Muscle layer of duodenum (tissue), 2 donors: ENCODE data around the gene RASGRP2.

ENCODE experiments used
- H3K27ac ChIP-seq: one replicate; pipeline ENCODE4 v1.7.0; 2013; ENCODE audit warnings: mild to moderate bottlenecking, low read length
- H3K27me3 ChIP-seq: one replicate; pipeline ENCODE4 v1.7.0; 2013; ENCODE audit warnings: low read depth, mild to moderate bottlenecking, control low read depth, low read length
- H3K36me3 ChIP-seq, 2 donors: one replicate each; pipeline ENCODE4 v1.7.0; 2013; ENCODE audit warnings: low read length in 2 of 2, control low read depth in 1 of 2, mild to moderate bottlenecking in 1 of 2; ENCODE audit not compliant: insufficient read depth in 2 of 2, control insufficient read depth in 1 of 2
- H3K4me1 ChIP-seq, 2 donors: one replicate each; pipeline ENCODE4 v1.7.0; 2013; ENCODE audit warnings: low read length in 2 of 2, mild to moderate bottlenecking in 2 of 2, control low read depth in 1 of 2, moderate library complexity in 1 of 2; ENCODE audit not compliant: insufficient read depth in 2 of 2, control insufficient read depth in 1 of 2
- H3K4me3 ChIP-seq, 2 donors: one replicate each; pipeline ENCODE4 v1.7.0; 2013; ENCODE audit warnings: low read length in 2 of 2, low read depth in 1 of 2, mild to moderate bottlenecking in 1 of 2
- H3K9me3 ChIP-seq, 2 donors: one replicate each; pipeline ENCODE4 v1.7.0; 2013; ENCODE audit warnings: low read length in 2 of 2, control low read depth in 1 of 2, mild to moderate bottlenecking in 1 of 2; ENCODE audit not compliant: control insufficient read depth in 1 of 2
- donor health status: healthy.

The RASGRP2 gene

DNA sequence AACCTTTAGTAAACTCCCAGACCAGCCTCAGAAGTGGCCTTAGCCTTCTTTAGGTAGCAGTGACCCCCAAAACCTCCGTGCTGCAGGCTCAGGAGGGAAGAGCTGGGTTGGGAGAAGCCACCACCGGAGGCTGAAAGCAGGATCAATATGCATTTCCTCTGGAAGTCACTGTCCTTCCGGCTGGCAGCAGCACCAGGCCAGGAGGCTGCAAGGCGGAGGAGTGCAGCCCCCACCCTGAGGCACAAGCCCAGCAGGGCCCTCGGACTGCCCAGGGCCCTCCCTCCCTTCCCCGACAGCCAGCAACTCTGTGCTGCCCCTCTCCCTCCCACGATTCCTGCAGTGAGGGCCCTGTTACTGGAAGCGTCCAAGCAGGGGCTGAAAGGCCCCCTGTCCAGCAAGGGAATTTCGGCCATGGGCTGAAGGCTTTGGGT, 17.7 kb downstream of the RASGRP2 start:
- H3K4me1 ChIP-seq: peaks cover 0 to 7% of the 10 kb centered on the region in 2 donors

DNA sequence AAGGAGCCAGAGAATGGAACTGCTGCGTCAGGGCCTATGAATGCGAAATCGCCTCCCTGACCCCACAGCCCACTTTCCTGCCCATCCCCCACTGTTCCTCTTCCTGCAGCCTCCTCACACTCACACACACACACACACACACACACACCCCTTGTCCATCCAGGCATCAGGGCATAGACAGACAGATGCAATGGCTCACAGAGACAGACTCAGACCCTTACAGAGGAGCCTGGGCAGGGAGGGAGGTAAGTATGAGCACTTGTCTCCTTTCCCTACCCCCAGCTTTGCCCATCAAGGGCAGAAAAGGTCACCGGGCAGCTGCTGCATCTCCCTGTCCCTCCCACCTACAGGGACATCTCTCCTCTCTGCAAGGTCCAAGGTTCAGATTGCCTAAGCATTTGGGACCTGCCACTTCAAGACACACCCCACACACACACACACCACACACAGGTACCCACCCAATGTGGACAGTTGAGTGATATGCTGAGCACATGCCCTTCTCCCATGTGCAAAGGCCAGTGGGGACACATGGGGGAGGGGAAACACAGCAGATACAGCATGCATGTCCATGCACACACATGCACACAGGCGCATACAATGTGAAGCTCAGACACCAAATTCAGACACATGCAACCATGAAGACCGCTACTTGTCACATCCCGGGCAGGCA, 18.9 kb downstream of the RASGRP2 start:
- Histone ChIP-seq H3K9me3 (no peaks in the 10 kb centered on the region), H3K27ac (no peak overlapping the region), H3K36me3 (peaks cover 0 to 3% of the 10 kb centered on the region in 2 donors), H3K4me3 (no peak overlapping the region), H3K27me3 (peaks cover 9% of the 10 kb centered on the region), H3K4me1 (peaks cover 0 to 7% of the 10 kb centered on the region in 2 donors)

More for the DNA sequence above, 17.7 kb downstream of the RASGRP2 start:
- Histone ChIP-seq H3K4me3 (no peak overlapping the region), H3K27me3 (peaks cover 6% of the 10 kb centered on the region), H3K36me3 (peaks cover 0 to 8% of the 10 kb centered on the region in 2 donors), H3K27ac (no peak overlapping the region), H3K9me3 (no peaks in the 10 kb centered on the region)

DNA sequence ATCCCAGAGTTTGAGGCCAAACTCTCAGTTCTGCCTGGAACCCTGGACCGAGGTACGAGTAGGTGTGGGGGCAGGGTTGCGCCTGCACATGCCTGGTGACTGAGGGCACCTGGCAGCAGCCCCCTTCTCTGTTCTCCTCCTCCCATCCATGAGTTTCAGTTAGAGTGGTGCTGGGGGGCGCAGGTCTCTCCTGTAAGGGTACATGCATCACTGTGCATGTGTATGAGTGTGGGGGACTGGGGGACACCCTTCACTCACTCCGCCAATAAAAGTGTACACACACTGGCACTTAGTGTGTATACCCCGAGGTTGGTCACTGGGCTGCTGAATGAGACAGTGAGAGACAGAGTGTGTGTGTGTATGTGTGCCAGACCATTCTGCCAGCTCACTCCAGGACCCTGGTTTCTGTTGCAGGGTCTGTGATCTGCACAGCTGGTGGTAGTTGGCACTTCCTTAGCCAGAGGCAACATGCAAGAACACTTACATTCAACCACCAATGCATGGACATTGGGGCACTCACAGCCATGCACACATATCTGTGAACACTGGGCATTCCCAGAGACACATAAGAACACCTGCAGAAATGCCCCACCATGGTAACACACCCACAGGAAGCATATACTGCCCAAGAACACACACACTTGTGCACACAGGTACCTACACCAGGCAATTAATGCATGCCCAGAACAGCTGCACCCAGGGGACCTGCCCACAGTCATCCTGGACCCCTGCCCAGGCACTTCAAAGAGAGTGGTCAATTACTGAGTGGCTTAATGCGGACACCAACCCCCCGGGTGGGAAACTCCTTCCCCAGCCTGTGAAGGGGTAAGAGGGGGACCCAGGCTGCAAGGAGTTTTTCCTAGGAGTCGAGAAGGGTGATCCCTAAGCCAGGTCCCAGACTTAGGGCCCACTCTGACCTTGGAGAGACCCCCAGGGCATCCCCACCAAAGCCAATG, 19.8 kb downstream of the RASGRP2 start:
- Histone ChIP-seq H3K4me3 (no peak overlapping the region), H3K27ac (no peak overlapping the region), H3K27me3 (peaks cover 12% of the 10 kb centered on the region), H3K9me3 (no peaks in the 10 kb centered on the region), H3K36me3 (peaks cover 0 to 3% of the 10 kb centered on the region in 2 donors), H3K4me1 (peaks cover 0 to 7% of the 10 kb centered on the region in 2 donors)

DNA sequence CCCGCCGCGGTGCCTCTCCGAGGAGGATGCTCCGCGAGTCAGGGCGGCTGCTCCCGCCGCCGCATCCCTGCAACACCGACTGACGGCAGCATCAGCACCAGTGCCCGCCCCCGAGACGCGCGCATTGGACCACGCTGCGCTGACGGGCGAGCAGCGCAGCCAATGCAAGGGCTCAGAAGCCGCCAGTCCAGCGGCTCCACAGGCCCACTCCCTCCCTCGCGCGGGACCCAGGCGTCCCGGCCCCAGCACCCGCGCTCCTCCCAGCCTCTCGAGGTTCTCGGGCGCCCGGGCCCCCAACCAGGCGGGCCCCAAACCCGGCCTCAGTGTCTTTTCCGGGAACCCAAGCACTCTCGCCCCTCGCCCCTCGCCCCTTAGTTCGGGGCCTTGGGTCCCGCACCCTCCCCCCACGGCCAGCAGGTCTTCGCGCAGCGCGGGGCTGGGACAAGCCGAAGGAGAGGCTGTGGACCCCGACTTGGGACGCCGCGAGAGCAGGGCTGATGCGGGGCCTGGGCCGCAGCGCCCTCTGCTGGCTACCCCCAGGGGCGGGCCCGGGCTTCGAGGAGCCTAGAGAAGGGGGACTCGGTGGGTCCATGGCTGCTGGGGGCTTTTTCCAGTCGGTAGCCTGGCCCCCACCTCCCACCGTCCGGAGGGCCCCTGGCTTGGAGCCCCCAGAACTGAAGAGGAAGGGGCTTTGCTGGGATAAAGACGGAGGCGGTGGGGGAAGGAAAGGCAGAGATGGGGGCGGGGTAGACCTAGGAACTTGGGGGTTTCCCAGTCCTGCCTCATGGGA, 20.6 kb downstream of the RASGRP2 start, which contains the start of gene NRXN2:
TSS of gene NRXN2 (minus strand) at position 81 of the 790 bp plus-strand sequence. CDS start 9,498 bp downstream, outside the sequence.
- Histone ChIP-seq H3K9me3 (no peaks in the 10 kb centered on the region), H3K27ac (no peak within 1 kb of the TSS), H3K27me3 (peaks cover 14% of the 10 kb centered on the region), H3K4me1 (peaks cover 0 to 7% of the 10 kb centered on the region in 2 donors), H3K36me3 (peaks cover 0 to 3% of the 10 kb centered on the region in 2 donors), H3K4me3 (peak within 1 kb of the TSS; percentile 21 to 86)

DNA sequence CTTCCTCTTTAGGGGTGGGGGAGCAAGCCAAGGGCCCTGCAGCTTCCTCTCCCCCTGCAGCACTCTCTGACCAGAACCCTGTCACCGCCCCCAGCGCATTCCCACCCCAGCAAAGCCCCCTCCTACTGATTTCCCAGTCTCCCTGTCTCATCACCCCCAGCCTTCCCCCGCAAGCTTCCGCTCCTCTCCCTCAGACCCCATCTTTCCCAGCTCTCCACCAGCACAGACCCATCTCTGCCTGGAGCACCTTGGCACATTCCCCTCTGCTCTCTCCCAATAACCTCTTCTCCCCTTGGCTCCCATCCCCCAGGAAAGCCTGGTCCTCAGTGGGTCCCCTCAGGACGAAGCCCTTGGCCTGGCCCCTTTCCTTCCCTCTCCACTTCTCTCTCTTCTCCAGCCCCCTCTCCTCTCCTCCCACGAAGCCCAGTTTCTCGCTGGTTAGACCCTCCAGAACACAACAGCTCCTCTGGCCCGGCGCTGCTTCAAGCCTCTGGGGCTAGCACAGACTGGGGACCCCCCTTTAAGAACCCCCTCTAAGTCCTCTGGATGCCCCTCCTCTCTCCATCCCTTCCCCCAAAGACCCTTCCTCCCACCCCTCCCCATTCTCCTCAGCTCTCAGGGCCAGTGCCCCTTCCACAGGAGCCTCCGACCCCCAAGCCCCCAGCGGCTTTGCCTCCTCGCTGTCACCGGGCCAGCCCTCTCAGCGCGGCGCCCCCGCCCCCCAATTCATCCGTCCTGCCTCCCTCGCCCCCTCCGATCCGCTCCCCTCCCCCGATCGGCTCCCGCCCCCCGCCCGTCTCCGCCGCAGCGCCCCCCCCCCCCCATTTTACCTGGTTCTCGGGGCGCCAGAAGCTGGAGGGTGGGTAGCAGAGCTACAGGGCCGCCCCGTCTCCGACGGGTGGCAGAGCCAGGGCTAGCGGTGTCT, 21.5 kb downstream of the RASGRP2 start:
- peaks cover 17% of the 10 kb centered on the region for H3K27me3 ChIP-seq
- H3K4me1 ChIP-seq: peaks cover 0 to 7% of the 10 kb centered on the region in 2 donors
- H3K4me3 ChIP-seq: no peak overlapping the region
- peaks cover 0 to 3% of the 10 kb centered on the region in 2 donors for H3K36me3 ChIP-seq
- H3K9me3 ChIP-seq: no peaks in the 10 kb centered on the region
- H3K27ac ChIP-seq: no peak overlapping the region

DNA sequence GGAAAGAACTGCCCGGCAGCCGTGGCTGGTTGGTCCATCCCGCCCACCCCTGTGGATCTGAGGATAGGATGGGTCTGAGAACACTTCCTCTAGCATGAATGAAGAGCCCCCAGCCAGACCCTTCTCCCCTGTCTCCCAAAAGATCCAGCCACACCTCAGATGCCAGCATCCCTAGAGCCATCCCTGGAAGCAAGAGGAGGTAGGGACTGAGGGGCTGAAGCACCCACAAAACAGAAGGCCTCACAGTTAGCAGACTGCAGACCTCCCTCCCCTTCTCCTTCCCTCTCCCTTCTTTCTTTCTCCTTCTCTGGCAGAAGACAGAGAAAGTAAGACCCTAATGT, 22.6 kb downstream of the RASGRP2 start:
- H3K4me3 ChIP-seq: no peak overlapping the region
- H3K27ac ChIP-seq: no peak overlapping the region
- no peaks in the 10 kb centered on the region for H3K9me3 ChIP-seq
- peaks cover 25% of the 10 kb centered on the region for H3K27me3 ChIP-seq
- H3K4me1 ChIP-seq: peaks cover 0 to 7% of the 10 kb centered on the region in 2 donors
- H3K36me3 ChIP-seq: no peaks in the 10 kb centered on the region

DNA sequence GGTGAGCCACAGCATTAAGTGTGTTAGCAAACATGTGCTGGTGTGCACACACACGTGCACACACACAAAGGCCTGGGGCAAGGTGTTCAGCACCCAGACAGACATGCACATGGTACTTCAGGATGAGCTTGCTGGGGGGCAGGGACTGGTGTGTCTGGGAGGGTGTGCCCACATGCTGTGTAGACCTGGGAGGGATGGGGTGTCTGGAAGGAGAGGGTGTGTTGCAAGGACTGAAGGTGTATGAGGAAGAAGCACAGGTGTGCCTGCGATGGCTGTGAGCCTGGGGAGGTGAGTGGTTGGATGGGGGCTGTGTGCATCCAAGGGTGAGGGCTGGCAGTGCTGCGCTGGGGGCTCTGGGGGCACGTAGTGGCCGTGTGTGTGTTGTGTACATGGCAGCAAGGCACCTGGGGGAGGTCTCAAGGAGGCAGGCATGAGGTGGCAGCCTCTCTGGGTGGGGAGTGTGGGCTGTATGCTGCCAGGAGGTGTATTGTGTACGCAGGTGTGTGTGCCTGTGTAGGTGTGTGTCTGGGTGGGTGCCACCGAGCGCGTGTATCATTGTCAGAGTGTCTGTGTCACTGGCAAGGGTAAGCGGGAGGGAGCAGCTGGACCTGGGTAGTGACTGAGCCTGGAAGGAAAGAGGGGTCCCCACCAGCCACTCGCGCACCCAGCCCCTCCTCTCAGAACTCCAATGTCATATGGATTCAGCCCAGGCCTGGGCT, 23.1 kb downstream of the RASGRP2 start:
- Histone ChIP-seq H3K36me3 (no peaks in the 10 kb centered on the region), H3K4me3 (no peak overlapping the region), H3K27me3 (peaks cover 30% of the 10 kb centered on the region), H3K27ac (no peak overlapping the region), H3K4me1 (peaks cover 0 to 7% of the 10 kb centered on the region in 2 donors), H3K9me3 (no peaks in the 10 kb centered on the region)

DNA sequence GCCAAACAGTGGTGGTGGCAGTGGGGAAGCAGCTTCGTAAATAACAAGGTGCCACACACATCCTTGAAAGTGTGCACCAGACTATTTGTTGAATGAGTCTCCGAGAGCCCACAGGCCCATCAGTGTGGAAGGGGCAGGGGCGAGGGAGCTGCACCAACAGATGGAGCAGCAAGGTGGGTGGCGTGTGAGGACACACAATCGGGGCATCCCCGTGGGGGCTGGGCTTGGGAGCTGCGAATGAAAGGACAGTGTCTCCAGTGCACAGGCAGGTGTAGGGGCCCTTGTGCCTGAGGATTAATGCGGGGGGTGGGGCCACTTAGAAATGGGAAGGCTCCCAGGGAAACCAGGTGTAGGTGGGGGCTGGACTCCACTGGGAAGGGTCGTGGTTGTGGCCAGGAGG, 23.8 kb downstream of the RASGRP2 start:
- Histone ChIP-seq H3K27ac (no peak overlapping the region), H3K36me3 (no peaks in the 10 kb centered on the region), H3K9me3 (no peaks in the 10 kb centered on the region), H3K4me1 (peaks cover 0 to 7% of the 10 kb centered on the region in 2 donors), H3K4me3 (no peak overlapping the region), H3K27me3 (peaks cover 34% of the 10 kb centered on the region)

DNA sequence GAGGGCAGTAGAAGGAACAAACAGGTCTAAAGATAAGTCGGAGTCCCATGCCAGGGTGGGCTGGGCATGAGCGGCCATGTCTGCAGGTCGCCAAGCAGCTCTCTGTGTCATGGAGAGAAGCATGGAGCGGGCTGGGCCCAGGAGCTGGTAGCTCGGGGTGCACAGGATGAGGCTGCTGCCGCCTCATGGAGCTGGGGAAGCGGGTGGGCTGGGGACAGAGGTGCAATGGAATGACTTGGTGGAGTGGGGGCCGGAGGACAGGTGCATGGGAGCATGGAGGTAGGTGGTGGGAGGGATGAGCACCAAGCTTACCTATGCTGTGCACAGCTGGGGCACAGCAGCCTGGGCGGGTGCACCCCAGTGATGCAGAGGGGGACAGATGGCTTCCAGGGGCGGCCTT, 24.5 kb downstream of the RASGRP2 start:
- Histone ChIP-seq H3K4me1 (peaks cover 0 to 7% of the 10 kb centered on the region in 2 donors), H3K27me3 (peaks cover 39% of the 10 kb centered on the region), H3K36me3 (no peaks in the 10 kb centered on the region), H3K4me3 (no peak overlapping the region), H3K9me3 (no peaks in the 10 kb centered on the region), H3K27ac (no peak overlapping the region)

DNA sequence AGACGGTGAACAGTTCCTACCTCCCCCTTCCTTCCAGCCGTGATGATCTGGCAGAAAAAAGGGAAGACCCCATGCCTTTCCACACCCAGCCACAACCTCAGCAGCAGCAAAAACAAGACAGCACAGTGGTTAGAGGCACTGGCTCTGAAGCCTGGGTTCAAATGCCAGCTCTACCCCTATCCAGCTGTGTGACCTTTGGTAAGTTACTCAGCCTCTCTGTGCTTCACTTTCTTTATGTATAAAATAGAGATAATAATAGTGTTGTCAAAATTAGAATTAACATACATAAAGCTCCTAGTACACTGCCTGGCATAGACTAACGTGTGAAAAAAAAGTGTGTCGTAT, 25.2 kb downstream of the RASGRP2 start:
- Histone ChIP-seq H3K36me3 (no peaks in the 10 kb centered on the region), H3K9me3 (no peaks in the 10 kb centered on the region), H3K4me1 (peaks cover 0 to 6% of the 10 kb centered on the region in 2 donors), H3K27ac (no peak overlapping the region), H3K4me3 (no peak overlapping the region), H3K27me3 (peaks cover 43% of the 10 kb centered on the region)
